MM.1S (cell line): ENCODE data around the gene PAN2.

Experiments
- CTCF ChIP-seq: fragments of 300-600 bp; sonication (generic); IDR thresholded peaks from 2 replicates; pipeline ENCODE4 v1.5.1; 2016; ENCODE audit warnings: antibody characterized with exemption, low read length, mixed read lengths
- EZH2 ChIP-seq: fragments of 300-600 bp; sonication (generic); optimal IDR thresholded peaks from 2 replicates; pipeline ENCODE3; 2017; ENCODE audit warnings: low read depth, mild to moderate bottlenecking, antibody characterized with exemption, low read length, mixed read lengths

GRCh38 chr12:56359851-56360767 lies 26.3 kb upstream of the PAN2 start, which contains the start of gene STAT2:
- TF ChIP-seq CTCF (no peak), EZH2 (no peak)
